ENCODE data around the gene TEX10. TPM values are rescaled to one million over a fixed set of nuclear protein-coding genes. Genes with fewer than 3 reads are reported as not detected.

TEX10 gene
- total and polyA plus RNA-seq, 2 of the 13 experiments (the other 11 are each of a cell fraction or from before 2014, with no cell fraction given), result 18.1 to 38.7 TPM

- Histone ChIP-seq H3K27ac (ENCODE audit: extremely low read length, insufficient read depth, low read length) (no peak overlapping the region), H4K20me1 (ENCODE audit: insufficient read depth, low read length) (no peaks in the 10 kb centered on the region), H3K4me1 (ENCODE audit: insufficient read depth, low read length) (no peaks in the 10 kb centered on the region), H3K9me3 (ENCODE audit: low read length) (no peaks in the 10 kb centered on the region), H3K9ac (ENCODE audit: insufficient read depth, low read depth, low read length) (no peak overlapping the region), H3K4me2 (ENCODE audit: low read depth, low read length) (no peak overlapping the region), H3K4me3 (replicated peaks in 1 of 3; ENCODE audit: insufficient read depth in 1 of 3, low read depth in 2 of 3, low read length in 3 of 3) (no peak overlapping the region), H2AFZ (ENCODE audit: low read length) (no peak overlapping the region), H3K79me2 (ENCODE audit: insufficient read depth, low read length) (no peaks in the 10 kb centered on the region), H3K36me3 (replicated peaks in 1 of 2; ENCODE audit: control insufficient read depth in 1 of 2, insufficient read depth in 2 of 2, low read length in 2 of 2) (peaks cover 6 to 25% of the 10 kb centered on the region in 2 experiments; a peak in 4 of 5 replicates), H3K27me3 (ENCODE audit: control insufficient read depth in 1 of 2, insufficient read depth in 2 of 2, low read length in 2 of 2) (no peaks in the 10 kb centered on the region)
- TF ChIP-seq CENPX (CRISPR knock-in tag; IDR thresholded peaks at IDR 0.05), result no peak
- WGBS (ENCODE audit: low lambda C conversion rate), result 97% methylated on average over 4 of the region's 7 CpGs
- POLR2A ChIA-PET, result no interaction called here
- CTCF ChIA-PET (ENCODE audit: low intra/inter-chr PET ratio, low total read pairs), result no interaction called here
- no TSS peak for BruUV-seq (replicated peaks)
- no peak for ATAC-seq
- in situ Hi-C loops (cut with HindIII; ENCODE audit: extremely low pct_ligation_motif_present, low pct_unique_long_range_greater_than_20kb), result no loop called here
- no peak for FAIRE-seq
- intact Hi-C loops (cut with micrococcal nuclease; ENCODE audit: unreplicated experiment), result no loop called here
- DNase-seq (ENCODE audit: low spot score), result no peak
These were observed 70.9 kb downstream of the TEX10 start for GRCh38 chr9:100281676-100282387.

- CTCF ChIA-PET (ENCODE audit: low intra/inter-chr PET ratio, low total read pairs), result no interaction called here
- no peak for FAIRE-seq
- DNase-seq (ENCODE audit: low spot score), result no peak
- Histone ChIP-seq H3K4me2 (ENCODE audit: low read depth, low read length) (no peak overlapping the region), H4K20me1 (ENCODE audit: insufficient read depth, low read length) (no peaks in the 10 kb centered on the region), H3K79me2 (ENCODE audit: insufficient read depth, low read length) (no peaks in the 10 kb centered on the region), H2AFZ (ENCODE audit: low read length) (no peak overlapping the region), H3K36me3 (replicated peaks in 1 of 2; ENCODE audit: control insufficient read depth in 1 of 2, insufficient read depth in 2 of 2, low read length in 2 of 2) (peaks cover 6 to 25% of the 10 kb centered on the region in 2 experiments; a peak in 4 of 5 replicates), H3K9ac (ENCODE audit: insufficient read depth, low read depth, low read length) (no peak overlapping the region), H3K27ac (ENCODE audit: extremely low read length, insufficient read depth, low read length) (no peak overlapping the region), H3K9me3 (ENCODE audit: low read length) (no peaks in the 10 kb centered on the region), H3K27me3 (ENCODE audit: control insufficient read depth in 1 of 2, insufficient read depth in 2 of 2, low read length in 2 of 2) (no peaks in the 10 kb centered on the region), H3K4me1 (ENCODE audit: insufficient read depth, low read length) (no peaks in the 10 kb centered on the region), H3K4me3 (replicated peaks in 1 of 3; ENCODE audit: insufficient read depth in 1 of 3, low read depth in 2 of 3, low read length in 3 of 3) (no peak overlapping the region)
- TF ChIP-seq ZBTB33 (CRISPR knock-in tag; IDR thresholded peaks at IDR 0.05), result no peak
- no TSS peak for BruUV-seq (replicated peaks)
- 100% methylated on average over 2 of the region's 2 CpGs for WGBS (ENCODE audit: low lambda C conversion rate)
- intact Hi-C loops (cut with micrococcal nuclease; ENCODE audit: unreplicated experiment) (no loop called here), in situ Hi-C loops (cut with HindIII; ENCODE audit: extremely low pct_ligation_motif_present, low pct_unique_long_range_greater_than_20kb) (no loop called here)
- POLR2A ChIA-PET, result no interaction called here
- ATAC-seq, result no peak
These were observed 71.7 kb downstream of the TEX10 start for GRCh38 chr9:100281066-100281465.
